ENCODE data around the gene UNKL. TPM values are rescaled to one million over a fixed set of nuclear protein-coding genes. Genes with fewer than 3 reads are reported as not detected.

Gene UNKL
- total RNA-seq, 1 experiment from 2014 or later = 32.0 TPM

DNA sequence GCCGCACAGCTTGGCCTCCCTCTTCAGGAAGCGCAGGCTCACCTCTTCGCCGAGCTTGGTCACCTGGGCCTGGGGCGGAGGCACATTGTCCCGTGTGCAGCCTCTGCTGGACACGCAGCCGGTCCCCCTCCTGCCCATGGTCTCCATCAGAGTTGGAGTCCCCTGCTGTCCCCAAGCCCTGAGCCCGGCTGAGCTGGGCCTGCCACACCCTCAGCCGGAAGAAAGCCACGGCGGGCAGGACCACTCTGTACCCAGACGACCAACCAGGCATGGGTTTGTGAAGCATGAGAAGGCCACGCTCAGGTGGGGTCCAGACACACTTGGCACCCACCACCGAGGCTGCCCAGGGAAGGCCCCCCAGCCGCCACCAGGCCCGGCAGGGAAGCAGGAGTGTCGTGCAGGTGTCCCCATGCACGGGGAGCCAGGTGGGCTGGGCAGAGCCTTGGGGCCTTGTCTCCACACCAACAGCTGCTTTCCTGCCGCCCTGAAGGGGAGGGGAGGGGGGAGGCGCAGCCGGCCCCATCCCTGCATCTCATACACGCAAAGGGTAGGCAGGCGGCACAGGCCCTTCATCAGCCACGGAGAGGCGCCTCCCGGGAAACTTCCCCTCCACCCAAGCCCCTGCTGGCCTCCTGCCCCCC is 24.7 kb upstream of the UNKL start:
- Mint-ChIP-seq H3K4me3 (no peak overlapping the region), H3K4me1 (no peaks in the 10 kb centered on the region; a peak in 1 of 4 replicates), H3K36me3 (ENCODE audit: insufficient read depth in 1 of 3, low read depth in 3 of 3) (no peaks in the 10 kb centered on the region), H3K27ac (no peak overlapping the region; a peak in 1 of 7 replicates), H3K9me3 (no peaks in the 10 kb centered on the region), H3K27me3 (ENCODE audit: low read depth) (no peaks in the 10 kb centered on the region)
- Histone ChIP-seq H3K56ac (ENCODE audit: insufficient read length, low read depth, low read length) (no peak overlapping the region), H2AFZ (ENCODE audit: low read length) (no peak overlapping the region), H3K4ac (ENCODE audit: low read depth, low read length) (no peak overlapping the region), H3T11ph (ENCODE audit: low read length) (no peak overlapping the region), H3K18ac (ENCODE audit: insufficient read length, low read depth, low read length) (no peak overlapping the region), H3K23me2 (ENCODE audit: insufficient read length, low read depth, low read length, poor library complexity, severe bottlenecking) (no peaks in the 10 kb centered on the region), H3K14ac (ENCODE audit: insufficient read depth, low read length) (peak overlapping the region; percentile 37; the same call in 1 of the 2 replicates), H3K9ac (ENCODE audit: extremely low read depth, insufficient read length, low read length) (no peak overlapping the region), H2AK5ac (ENCODE audit: insufficient read length, low read length) (no peak overlapping the region), H3K4me1 (ENCODE audit: insufficient read depth, low read length) (no peaks in the 10 kb centered on the region), H3K27ac (ENCODE audit: insufficient read length, low read depth, low read length) (no peak overlapping the region), H4K20me1 (ENCODE audit: control insufficient read depth, insufficient read depth, insufficient read length) (no peaks in the 10 kb centered on the region), H3K79me1 (ENCODE audit: insufficient read depth, low read depth, low read length, poor library complexity, severe bottlenecking) (no peaks in the 10 kb centered on the region), H3K27me3 (ENCODE audit: insufficient read depth, low read length) (no peaks in the 10 kb centered on the region), H2BK20ac (ENCODE audit: low read depth, low read length, poor library complexity, severe bottlenecking) (no peak overlapping the region), H3K4me2 (ENCODE audit: insufficient read depth, insufficient read length, low read length) (no peak overlapping the region), H4K5ac (ENCODE audit: insufficient read length, low read depth, low read length) (no peak overlapping the region), H4K91ac (ENCODE audit: insufficient read length, low read depth, low read length) (no peak overlapping the region), H4K8ac (replicated peaks; ENCODE audit: insufficient read length, low read depth, low read length) (no peak overlapping the region), H3K79me2 (ENCODE audit: insufficient read depth, low read length) (no peaks in the 10 kb centered on the region), H3K9me3 (ENCODE audit: control insufficient read depth, low read depth, low read length) (no peaks in the 10 kb centered on the region), H2BK120ac (ENCODE audit: low read depth, low read length, poor library complexity, severe bottlenecking) (no peak overlapping the region), H2BK12ac (ENCODE audit: insufficient read length, low read depth, low read length) (no peak overlapping the region), H2BK15ac (ENCODE audit: low read depth, low read length) (no peak overlapping the region), H3K23ac (ENCODE audit: insufficient read length, low read depth, low read length) (no peak overlapping the region), H2BK5ac (ENCODE audit: insufficient read length, low read length) (no peak overlapping the region)
- DNase-seq = no peak
- TF ChIP-seq, protein P1, sequence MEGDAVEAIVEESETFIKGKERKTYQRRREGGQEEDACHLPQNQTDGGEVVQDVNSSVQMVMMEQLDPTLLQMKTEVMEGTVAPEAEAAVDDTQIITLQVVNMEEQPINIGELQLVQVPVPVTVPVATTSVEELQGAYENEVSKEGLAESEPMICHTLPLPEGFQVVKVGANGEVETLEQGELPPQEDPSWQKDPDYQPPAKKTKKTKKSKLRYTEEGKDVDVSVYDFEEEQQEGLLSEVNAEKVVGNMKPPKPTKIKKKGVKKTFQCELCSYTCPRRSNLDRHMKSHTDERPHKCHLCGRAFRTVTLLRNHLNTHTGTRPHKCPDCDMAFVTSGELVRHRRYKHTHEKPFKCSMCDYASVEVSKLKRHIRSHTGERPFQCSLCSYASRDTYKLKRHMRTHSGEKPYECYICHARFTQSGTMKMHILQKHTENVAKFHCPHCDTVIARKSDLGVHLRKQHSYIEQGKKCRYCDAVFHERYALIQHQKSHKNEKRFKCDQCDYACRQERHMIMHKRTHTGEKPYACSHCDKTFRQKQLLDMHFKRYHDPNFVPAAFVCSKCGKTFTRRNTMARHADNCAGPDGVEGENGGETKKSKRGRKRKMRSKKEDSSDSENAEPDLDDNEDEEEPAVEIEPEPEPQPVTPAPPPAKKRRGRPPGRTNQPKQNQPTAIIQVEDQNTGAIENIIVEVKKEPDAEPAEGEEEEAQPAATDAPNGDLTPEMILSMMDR (conservative IDR thresholded peaks at IDR 0.05) = no peak
- WGBS (ENCODE audit: extremely low coverage, insufficient read length, low lambda C conversion rate) = no CpG with 5 or more reads among the region's 27 CpGs
